ENCODE results near the gene ATP6V1F. TPM values are rescaled to one million over a fixed set of nuclear protein-coding genes. Genes with fewer than 3 reads are reported as not detected.

The ATP6V1F gene
- total RNA-seq, 2 experiments from 2014 or later: 108 to 155 TPM

DNA sequence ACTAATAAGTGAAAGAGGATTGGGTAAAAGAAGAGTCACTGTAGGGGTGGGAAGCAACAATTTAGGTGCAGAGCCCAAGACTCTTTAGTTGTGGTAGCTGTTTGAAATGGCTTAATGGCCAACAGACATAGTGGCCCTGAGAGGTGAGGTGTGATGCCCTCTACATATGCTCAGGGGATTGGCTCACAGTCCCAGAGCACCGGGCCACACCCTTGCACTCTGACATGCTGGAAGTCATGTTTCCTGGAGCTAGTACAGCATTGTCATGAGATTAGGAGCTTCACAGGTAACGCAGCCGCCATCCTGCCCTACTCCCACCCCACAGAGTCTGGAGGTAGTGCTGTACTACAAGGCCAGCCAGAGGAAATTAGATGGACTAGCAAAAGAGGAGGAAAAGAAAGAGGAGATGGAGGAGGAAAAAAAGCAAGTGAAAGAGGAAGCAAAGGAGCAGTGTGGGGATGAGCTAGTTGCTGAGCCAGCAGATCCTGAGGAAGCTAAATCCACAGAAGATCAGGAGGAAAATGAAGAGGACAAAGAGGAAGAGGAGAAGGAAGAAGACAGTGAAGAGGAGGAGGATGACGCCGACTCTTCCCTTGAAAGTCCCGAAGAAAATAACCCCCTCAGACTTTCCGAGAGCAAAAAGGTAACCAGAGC lies 47.2 kb upstream of the ATP6V1F start:
- no peak for TF ChIP-seq EZH2phosphoT487 (IDR thresholded peaks at IDR 0.05; ENCODE audit: borderline replicate concordance, low read depth, low read length)
- TF ChIP-seq, protein P1, sequence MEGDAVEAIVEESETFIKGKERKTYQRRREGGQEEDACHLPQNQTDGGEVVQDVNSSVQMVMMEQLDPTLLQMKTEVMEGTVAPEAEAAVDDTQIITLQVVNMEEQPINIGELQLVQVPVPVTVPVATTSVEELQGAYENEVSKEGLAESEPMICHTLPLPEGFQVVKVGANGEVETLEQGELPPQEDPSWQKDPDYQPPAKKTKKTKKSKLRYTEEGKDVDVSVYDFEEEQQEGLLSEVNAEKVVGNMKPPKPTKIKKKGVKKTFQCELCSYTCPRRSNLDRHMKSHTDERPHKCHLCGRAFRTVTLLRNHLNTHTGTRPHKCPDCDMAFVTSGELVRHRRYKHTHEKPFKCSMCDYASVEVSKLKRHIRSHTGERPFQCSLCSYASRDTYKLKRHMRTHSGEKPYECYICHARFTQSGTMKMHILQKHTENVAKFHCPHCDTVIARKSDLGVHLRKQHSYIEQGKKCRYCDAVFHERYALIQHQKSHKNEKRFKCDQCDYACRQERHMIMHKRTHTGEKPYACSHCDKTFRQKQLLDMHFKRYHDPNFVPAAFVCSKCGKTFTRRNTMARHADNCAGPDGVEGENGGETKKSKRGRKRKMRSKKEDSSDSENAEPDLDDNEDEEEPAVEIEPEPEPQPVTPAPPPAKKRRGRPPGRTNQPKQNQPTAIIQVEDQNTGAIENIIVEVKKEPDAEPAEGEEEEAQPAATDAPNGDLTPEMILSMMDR (conservative IDR thresholded peaks at IDR 0.05; ENCODE audit: low read length): no peak
- H3K4me2 ChIP-seq (ENCODE audit: low read length): no peak overlapping the region
- no peaks in the 10 kb centered on the region for H3K9me2 ChIP-seq (ENCODE audit: insufficient read depth, low read length)
- no peaks in the 10 kb centered on the region for H3K79me2 ChIP-seq (ENCODE audit: insufficient read depth, low read depth, low read length)
- no peaks in the 10 kb centered on the region for H3K36me3 ChIP-seq (ENCODE audit: insufficient read depth, low read length)
- no peak for DNase-seq (ENCODE audit: low spot score)
- H3K4me1 ChIP-seq (ENCODE audit: insufficient read depth, low read length, poor library complexity, severe bottlenecking): no peaks in the 10 kb centered on the region
- CTCF ChIA-PET (ENCODE audit: unreplicated experiment): no interaction called here
- POLR2A ChIA-PET: interaction anchor here (0.5 kb wide), 1 partner anchor 344 kb away, joined by 6 read pairs; no protein-coding TSS in a partner anchor
- H2AFZ ChIP-seq (ENCODE audit: low read length): no peak overlapping the region
- H3K27ac ChIP-seq (ENCODE audit: low read depth, low read length, poor library complexity, severe bottlenecking): no peak overlapping the region
- no peak overlapping the region for H3K4me3 ChIP-seq (ENCODE audit: low read depth, low read length, poor library complexity, severe bottlenecking)
- H4K20me1 ChIP-seq (ENCODE audit: insufficient read depth, low read length): no peaks in the 10 kb centered on the region
- no TSS peak for BruUV-seq (replicated peaks)
- intact Hi-C loops (cut with micrococcal nuclease; ENCODE audit: unreplicated experiment): no loop called here
- H3K9me3 ChIP-seq (ENCODE audit: low read length): no peaks in the 10 kb centered on the region

DNA sequence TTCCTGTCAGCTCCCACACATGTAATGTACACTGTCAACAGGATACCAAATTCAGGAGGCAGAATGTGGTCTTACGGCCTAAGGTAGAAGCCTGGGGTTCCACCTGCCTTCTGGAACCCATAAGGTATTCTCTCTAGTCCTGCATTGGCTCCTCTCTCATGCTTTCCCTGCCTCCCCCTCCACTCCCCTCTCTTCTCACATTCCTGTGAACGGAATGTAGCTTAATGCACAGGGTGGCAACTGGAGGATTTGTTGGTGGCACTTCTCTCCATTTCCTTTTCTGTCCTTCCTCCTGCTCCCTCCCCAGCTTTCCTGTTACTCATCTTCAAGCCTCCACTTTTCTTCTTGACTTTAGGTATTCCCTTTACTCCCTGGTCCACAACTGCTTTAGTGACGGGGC lies 44.0 kb upstream of the ATP6V1F start:
- Histone ChIP-seq H2AFZ (ENCODE audit: low read length) (no peak overlapping the region), H3K9me2 (ENCODE audit: insufficient read depth, low read length) (no peaks in the 10 kb centered on the region), H4K20me1 (ENCODE audit: insufficient read depth, low read length) (no peaks in the 10 kb centered on the region), H3K36me3 (ENCODE audit: insufficient read depth, low read length) (no peaks in the 10 kb centered on the region), H3K4me2 (ENCODE audit: low read length) (no peak overlapping the region), H3K4me1 (ENCODE audit: insufficient read depth, low read length, poor library complexity, severe bottlenecking) (no peaks in the 10 kb centered on the region), H3K27ac (ENCODE audit: low read depth, low read length, poor library complexity, severe bottlenecking) (no peak overlapping the region), H3K9me3 (ENCODE audit: low read length) (no peaks in the 10 kb centered on the region), H3K4me3 (ENCODE audit: low read depth, low read length, poor library complexity, severe bottlenecking) (no peak overlapping the region), H3K79me2 (ENCODE audit: insufficient read depth, low read depth, low read length) (no peaks in the 10 kb centered on the region)
- ChIA-PET CTCF (ENCODE audit: unreplicated experiment) (no interaction called here), POLR2A (interaction anchor here (1.0 kb wide), 1 partner anchor 16 kb away, joined by 5 read pairs; no protein-coding TSS in a partner anchor)
- TF ChIP-seq, protein P1 (conservative IDR thresholded peaks at IDR 0.05; ENCODE audit: low read length): no peak
- no peak for TF ChIP-seq EZH2phosphoT487 (IDR thresholded peaks at IDR 0.05; ENCODE audit: borderline replicate concordance, low read depth, low read length)
- DNase-seq (ENCODE audit: low spot score): no peak
- intact Hi-C loops (cut with micrococcal nuclease; ENCODE audit: unreplicated experiment): no loop called here
- BruUV-seq (replicated peaks): no TSS peak

DNA sequence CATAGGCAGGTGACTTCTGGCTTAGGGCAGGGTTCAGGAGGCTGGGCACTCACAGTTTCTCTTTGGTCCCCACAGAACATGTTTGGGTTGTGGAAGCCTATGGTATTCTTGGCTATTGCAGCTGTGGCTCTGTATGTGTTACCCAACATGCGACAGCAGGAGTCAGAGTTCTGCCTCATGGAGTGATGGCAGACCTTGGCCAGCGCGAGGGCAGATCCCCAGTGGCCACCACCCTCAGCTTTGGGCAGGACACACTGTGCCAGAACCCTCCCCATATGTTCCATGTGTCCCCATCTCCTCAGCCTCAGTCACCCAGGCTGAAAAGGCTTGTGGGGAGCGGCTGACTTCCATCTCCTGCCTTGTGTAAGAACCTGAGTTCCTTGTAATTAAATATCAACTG lies 40.9 kb upstream of the ATP6V1F start:
- TF ChIP-seq, protein P1 (conservative IDR thresholded peaks at IDR 0.05; ENCODE audit: low read length): no peak
- TF ChIP-seq EZH2phosphoT487 (IDR thresholded peaks at IDR 0.05; ENCODE audit: borderline replicate concordance, low read depth, low read length): no peak
- BruUV-seq (replicated peaks): no TSS peak

More for the DNA sequence above, 40.9 kb upstream of the ATP6V1F start:
- H3K4me1 ChIP-seq (ENCODE audit: insufficient read depth, low read length, poor library complexity, severe bottlenecking): no peaks in the 10 kb centered on the region
- no peaks in the 10 kb centered on the region for H3K9me3 ChIP-seq (ENCODE audit: low read length)
- ChIA-PET POLR2A (no interaction called here), CTCF (ENCODE audit: unreplicated experiment) (no interaction called here)
- no peak for DNase-seq (ENCODE audit: low spot score)
- H4K20me1 ChIP-seq (ENCODE audit: insufficient read depth, low read length): no peaks in the 10 kb centered on the region
- no peak overlapping the region for H3K4me2 ChIP-seq (ENCODE audit: low read length)
- no peak overlapping the region for H3K27ac ChIP-seq (ENCODE audit: low read depth, low read length, poor library complexity, severe bottlenecking)
- H3K9me2 ChIP-seq (ENCODE audit: insufficient read depth, low read length): no peaks in the 10 kb centered on the region
- H3K4me3 ChIP-seq (ENCODE audit: low read depth, low read length, poor library complexity, severe bottlenecking): no peak overlapping the region
- intact Hi-C loops (cut with micrococcal nuclease; ENCODE audit: unreplicated experiment): no loop called here
- no peak overlapping the region for H2AFZ ChIP-seq (ENCODE audit: low read length)
- H3K79me2 ChIP-seq (ENCODE audit: insufficient read depth, low read depth, low read length): no peaks in the 10 kb centered on the region
- H3K36me3 ChIP-seq (ENCODE audit: insufficient read depth, low read length): no peaks in the 10 kb centered on the region

Measured in OCI-LY7 (cell line).